Kidney (tissue), 14 donors: Measurements from ENCODE around the gene WNK2. TPM values are rescaled to one million over a fixed set of nuclear protein-coding genes. Genes with fewer than 3 reads are reported as not detected.

Experiments
- DNase-seq, 5 donors: peaks; one replicate each; pipeline ENCODE4 v3.0.0-alpha.2; 2013 to 2020
- FAIRE-seq: peaks from 2 replicates; lab custom pipeline; 2012; peaks lifted over from hg19 to GRCh38; lab: Jason Lieb, UNC
- H3K27ac ChIP-seq, 2 donors: one replicate each; pipeline ENCODE4 v1.7.0; 2013; ENCODE audit warnings: low read depth in 2 of 2, low read length in 2 of 2, inconsistent platforms in 1 of 2
- H3K27me3 ChIP-seq: one replicate; pipeline ENCODE4 v1.7.1; 2013; ENCODE audit warnings: low read length, inconsistent platforms; ENCODE audit not compliant: control insufficient read depth, insufficient read depth
- H3K36me3 ChIP-seq, 3 donors: one replicate each; pipeline versions ENCODE4 v1.7.0 to v1.7.1; 2013; ENCODE audit warnings: low read length in 3 of 3, control low read depth in 1 of 3, inconsistent platforms in 1 of 3; ENCODE audit not compliant: insufficient read depth in 3 of 3, control insufficient read depth in 2 of 3
- H3K4me1 ChIP-seq, 3 donors: one replicate each; pipeline versions ENCODE4 v1.7.0 to v1.7.1; 2013; ENCODE audit warnings: low read length in 3 of 3, inconsistent platforms in 1 of 3, low read depth in 1 of 3; ENCODE audit not compliant: control insufficient read depth in 2 of 3, insufficient read depth in 2 of 3
- H3K4me3 ChIP-seq, 3 donors: one replicate each; pipeline versions ENCODE4 v1.7.0 to v1.8.1; 2013; ENCODE audit warnings: low read length in 3 of 3, control low read depth in 1 of 3, inconsistent platforms in 1 of 3
- H3K9ac ChIP-seq, 3 donors: one replicate each; pipeline versions ENCODE4 v1.7.0 to v1.7.1; 2013; ENCODE audit warnings: low read length in 3 of 3, control low read depth in 1 of 3, inconsistent platforms in 1 of 3
- H3K9me3 ChIP-seq, 3 donors: one replicate each; pipeline versions ENCODE4 v1.7.0 to v1.7.1; 2013; ENCODE audit warnings: low read length in 3 of 3, control low read depth in 1 of 3, inconsistent platforms in 1 of 3; ENCODE audit not compliant: control insufficient read depth in 2 of 3, insufficient read depth in 1 of 3
- intact Hi-C: fragments of 100-400 bp; cut with DNase I; formaldehyde crosslinking; loops from one replicate; pipeline ENCODE4 v1.11.1; 2022
- polyA plus RNA-seq: library from polyadenylated mRNA; stranded (reverse); fragments of 350-450 nt; fragmentation: Illumina TruSeq; extraction: RNeasy Lipid Tissue Mini Kit (QIAGEN cat#74804); gene quantifications from one replicate; pipeline ENCODE4 v1.2.3, GENCODE V29; 2014; ENCODE audit warnings: low read depth, low replicate concordance; ENCODE audit not compliant: insufficient read depth
- total RNA-seq: library from RNA; stranded (reverse); fragmentation: NEBNext Ultra II Directional; extraction: Animal tissue kit (Norgen Biotek cat#: 25700); gene quantifications from one replicate; pipeline ENCODE4 v1.2.1, GENCODE V29; 2021
- TF ChIP-seq, protein P1 (sequence below): IDR thresholded peaks from 3 replicates; pipeline ENCODE4 v1.5.1; 2012; ENCODE audit warnings: mild to moderate bottlenecking, moderate library complexity, borderline replicate concordance; ENCODE audit not compliant: insufficient read depth; ENCODE audit errors: extremely low read depth
- donor health status: control.
- donor health status: control.
- donor health status: control.
- donor health status: control.
- donor health status: control.
- donor health status: DM: yes; HTN: yes; CAD: no.
- donor health status: Normal renal cell carcinoma (clear cell type).

The WNK2 gene
- total and polyA plus RNA-seq, 2 donors from 2014 or later = 1.5 to 4.8 TPM

DNA sequence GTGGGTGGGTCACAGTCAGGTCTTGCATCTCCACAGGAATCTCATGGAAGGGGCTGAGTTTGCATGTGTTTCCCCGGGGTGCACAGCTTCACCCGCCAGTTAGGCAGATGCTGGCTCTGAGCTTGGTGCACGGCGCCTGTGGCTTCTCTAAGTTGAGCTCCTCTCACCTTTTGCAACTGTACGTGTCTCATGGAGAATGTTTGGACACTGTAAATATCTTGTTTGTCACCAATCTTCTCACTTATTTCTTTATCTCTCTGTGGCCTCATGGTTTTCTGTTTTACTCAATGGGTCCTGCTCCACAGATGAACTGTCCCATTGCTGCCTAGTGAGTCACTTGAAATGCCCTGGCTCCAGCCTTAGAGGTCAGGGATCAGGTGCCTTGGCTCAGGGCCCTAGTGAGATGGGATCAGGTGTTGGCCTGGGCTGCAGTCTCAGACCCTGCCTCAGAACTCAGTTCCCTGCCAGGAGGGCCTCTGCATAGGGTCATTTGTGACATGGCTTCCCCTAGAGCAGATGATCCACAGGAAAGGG, 61.6 kb downstream of the WNK2 start:
- H3K4me3 ChIP-seq = no peak overlapping the region
- no peak overlapping the region for H3K9ac ChIP-seq
- H3K4me1 ChIP-seq = no peaks in the 10 kb centered on the region
- H3K36me3 ChIP-seq = no peaks in the 10 kb centered on the region
- no peak overlapping the region for H3K27ac ChIP-seq
- no peaks in the 10 kb centered on the region for H3K9me3 ChIP-seq
- intact Hi-C loops = no loop called here
- FAIRE-seq (no peak), DNase-seq (no peak)
- H3K27me3 ChIP-seq = no peaks in the 10 kb centered on the region
- TF ChIP-seq, protein P1, sequence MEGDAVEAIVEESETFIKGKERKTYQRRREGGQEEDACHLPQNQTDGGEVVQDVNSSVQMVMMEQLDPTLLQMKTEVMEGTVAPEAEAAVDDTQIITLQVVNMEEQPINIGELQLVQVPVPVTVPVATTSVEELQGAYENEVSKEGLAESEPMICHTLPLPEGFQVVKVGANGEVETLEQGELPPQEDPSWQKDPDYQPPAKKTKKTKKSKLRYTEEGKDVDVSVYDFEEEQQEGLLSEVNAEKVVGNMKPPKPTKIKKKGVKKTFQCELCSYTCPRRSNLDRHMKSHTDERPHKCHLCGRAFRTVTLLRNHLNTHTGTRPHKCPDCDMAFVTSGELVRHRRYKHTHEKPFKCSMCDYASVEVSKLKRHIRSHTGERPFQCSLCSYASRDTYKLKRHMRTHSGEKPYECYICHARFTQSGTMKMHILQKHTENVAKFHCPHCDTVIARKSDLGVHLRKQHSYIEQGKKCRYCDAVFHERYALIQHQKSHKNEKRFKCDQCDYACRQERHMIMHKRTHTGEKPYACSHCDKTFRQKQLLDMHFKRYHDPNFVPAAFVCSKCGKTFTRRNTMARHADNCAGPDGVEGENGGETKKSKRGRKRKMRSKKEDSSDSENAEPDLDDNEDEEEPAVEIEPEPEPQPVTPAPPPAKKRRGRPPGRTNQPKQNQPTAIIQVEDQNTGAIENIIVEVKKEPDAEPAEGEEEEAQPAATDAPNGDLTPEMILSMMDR = no peak

DNA sequence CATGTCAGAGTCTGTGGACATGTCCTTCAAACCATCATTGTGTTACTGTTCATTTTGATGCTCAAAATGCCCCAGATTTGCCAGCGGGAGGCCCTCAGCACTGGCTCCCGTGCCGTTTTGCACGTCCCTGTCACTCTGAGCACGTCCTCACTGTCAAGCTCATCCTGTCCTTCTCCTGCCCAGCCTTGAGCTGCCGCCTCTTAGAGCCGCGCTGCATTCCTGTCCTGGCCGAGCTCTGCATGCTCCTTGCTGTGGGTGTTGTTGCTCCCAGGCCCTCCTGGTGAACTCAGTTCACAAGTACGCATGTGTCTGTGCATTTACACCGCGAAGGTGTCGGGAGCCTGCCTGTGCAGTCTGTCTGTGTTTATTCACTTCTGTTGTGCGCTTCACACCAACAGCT, 62.2 kb downstream of the WNK2 start:
- DNase-seq = no peak
- Histone ChIP-seq H3K27me3 (no peaks in the 10 kb centered on the region), H3K4me3 (no peak overlapping the region), H3K36me3 (no peaks in the 10 kb centered on the region), H3K9me3 (no peaks in the 10 kb centered on the region), H3K27ac (no peak overlapping the region), H3K4me1 (no peaks in the 10 kb centered on the region), H3K9ac (no peak overlapping the region)
- intact Hi-C loops = no loop called here
- FAIRE-seq = no peak
- TF ChIP-seq, protein P1 = no peak

- DNase-seq (no peak), FAIRE-seq (no peak)
- TF ChIP-seq, protein P1 = no peak
- Histone ChIP-seq H3K27me3 (no peaks in the 10 kb centered on the region), H3K4me1 (no peaks in the 10 kb centered on the region), H3K36me3 (no peaks in the 10 kb centered on the region), H3K4me3 (no peak overlapping the region), H3K9me3 (no peaks in the 10 kb centered on the region), H3K27ac (no peak overlapping the region), H3K9ac (no peak overlapping the region)
- intact Hi-C loops = no loop called here
Observed at GRCh38 chr9:93246526-93246925, 62.6 kb downstream of the WNK2 start.
